Endothelial cell of umbilical vein (primary cell): ENCODE data around the gene CIZ1. TPM values are rescaled to one million over a fixed set of nuclear protein-coding genes. Genes with fewer than 3 reads are reported as not detected.

Source experiments
- BruUV-seq: library from RNA; stranded (reverse); fragments of 400-500 nt; replicated peaks from 2 replicates; lab custom pipeline; 2021; lab: Mats Ljungman, UMichigan
- CTCF ChIA-PET: fragments of 300-600, 350-600 bp; sonication (Branson Sonifier 250); formaldehyde crosslinking; loops from one replicate; lab custom pipeline; 2021; ENCODE audit warnings: antibody characterized with exemption, inconsistent platforms; lab: Charles Lee
- POLR2A ChIA-PET: fragments of 300-600, 350-600 bp; sonication (Branson Sonifier 250); formaldehyde crosslinking; loops from one replicate; lab custom pipeline; 2021; ENCODE audit warnings: antibody characterized with exemption, inconsistent platforms; lab: Charles Lee
- DNase-seq: peaks from one replicate; pipeline ENCODE4 v3.0.0-alpha.2; 2011; ENCODE audit warnings: low read depth, low spot score
- FAIRE-seq: peaks from 2 replicates; lab custom pipeline; 2011; peaks lifted over from hg19 to GRCh38; lab: Jason Lieb, UNC
- H2AFZ ChIP-seq: 2 replicates; pipeline ENCODE4 v1.6.0; 2012; ENCODE audit warnings: low read depth, low read length, control low read depth, inconsistent platforms
- H3K27ac ChIP-seq: 2 replicates; pipeline ENCODE4 v1.5.1; 2011; ENCODE audit warnings: low read depth, mild to moderate bottlenecking, control low read depth, low read length, moderate library complexity; ENCODE audit not compliant: insufficient read depth
- H3K27me3 ChIP-seq, 2 experiments: 2 replicates each; pipeline versions ENCODE4 v1.6.0 to v1.6.1; 2011; ENCODE audit warnings: low read length in 2 of 2, mixed read lengths in 1 of 2; ENCODE audit not compliant: control insufficient read depth in 2 of 2, insufficient read depth in 2 of 2
- H3K36me3 ChIP-seq, 2 experiments: 2 replicates in 1 of 2; 3 replicates in 1 of 2; pipeline ENCODE4 v1.5.1; 2011; ENCODE audit warnings: low read length in 2 of 2, mild to moderate bottlenecking in 1 of 2, moderate library complexity in 1 of 2; ENCODE audit not compliant: control insufficient read depth in 2 of 2, insufficient read depth in 2 of 2; ENCODE audit errors: extremely low read depth in 1 of 2
- H3K4me1 ChIP-seq: 3 replicates; pipeline ENCODE4 v1.5.1; 2011; ENCODE audit warnings: mild to moderate bottlenecking, low read length; ENCODE audit not compliant: control insufficient read depth, insufficient read depth; ENCODE audit errors: extremely low read depth
- H3K4me2 ChIP-seq: 2 replicates; pipeline ENCODE4 v1.6.1; 2011; ENCODE audit warnings: low read length, control low read depth, mixed read lengths; ENCODE audit not compliant: insufficient read depth
- H3K4me3 ChIP-seq, 3 experiments: fragments of 200-600 bp in 1 of 3; sonication (generic), shearing (Covaris generic) in 1 of 3; replicated peaks in 1 of 3; 2 replicates each; pipeline ENCODE4 v1.5.1; 2011 to 2016; ENCODE audit warnings: control low read depth in 3 of 3, low read length in 3 of 3, mild to moderate bottlenecking in 2 of 3, inconsistent platforms in 1 of 3, low read depth in 1 of 3, moderate library complexity in 1 of 3; ENCODE audit not compliant: insufficient read depth in 1 of 3
- H3K79me2 ChIP-seq: 2 replicates; pipeline ENCODE4 v1.6.0; 2012; ENCODE audit warnings: low read length, inconsistent platforms; ENCODE audit not compliant: control insufficient read depth, insufficient read depth
- H3K9ac ChIP-seq: replicated peaks from 2 replicates; pipeline ENCODE3; 2011; ENCODE audit warnings: low read length, control low read depth; ENCODE audit not compliant: insufficient read depth; ENCODE audit errors: extremely low read depth
- H3K9me1 ChIP-seq: replicated peaks from 3 replicates; pipeline ENCODE4 v1.6.0; 2011; ENCODE audit warnings: mild to moderate bottlenecking, low read length; ENCODE audit not compliant: control insufficient read depth, insufficient read depth; ENCODE audit errors: extremely low read depth
- H3K9me3 ChIP-seq: replicated peaks from 2 replicates; pipeline ENCODE4 v1.5.1; 2012; ENCODE audit warnings: low read length, inconsistent platforms; ENCODE audit not compliant: control insufficient read depth, insufficient read depth
- H4K20me1 ChIP-seq: replicated peaks from 2 replicates; pipeline ENCODE3; 2011; ENCODE audit warnings: mild to moderate bottlenecking, low read length; ENCODE audit not compliant: control insufficient read depth, insufficient read depth; ENCODE audit errors: extremely low read depth
- CTCF ChIP-seq, 2 donors: IDR thresholded peaks; 1 replicate in 1 of 2; 2 replicates in 1 of 2; pipeline ENCODE4 v1.5.1; 2011; ENCODE audit warnings: low read length in 2 of 2, mild to moderate bottlenecking in 2 of 2, moderate library complexity in 2 of 2, control low read depth in 1 of 2, inconsistent platforms in 1 of 2, low read depth in 1 of 2; ENCODE audit not compliant: insufficient read depth in 1 of 2; ENCODE audit errors: extremely low read depth in 1 of 2
- EZH2 ChIP-seq: IDR thresholded peaks from 2 replicates; pipeline ENCODE4 v1.6.1; 2012; ENCODE audit warnings: borderline replicate concordance, low read depth, mild to moderate bottlenecking, moderate library complexity, low read length, inconsistent platforms; ENCODE audit not compliant: severe bottlenecking
- FOS ChIP-seq: IDR thresholded peaks from 2 replicates; pipeline ENCODE4 v1.6.1; 2011; ENCODE audit warnings: mild to moderate bottlenecking, low read length, moderate library complexity, borderline replicate concordance; ENCODE audit not compliant: insufficient read depth
- GATA2 ChIP-seq: IDR thresholded peaks from 2 replicates; pipeline ENCODE4 v1.7.0; 2011; ENCODE audit warnings: low read depth, mild to moderate bottlenecking, moderate library complexity, mixed read lengths, low read length; ENCODE audit not compliant: insufficient read length, insufficient read depth
- JUN ChIP-seq: IDR thresholded peaks from 2 replicates; pipeline ENCODE4 v1.6.1; 2011; ENCODE audit warnings: borderline replicate concordance, low read depth; ENCODE audit not compliant: insufficient read length, insufficient read depth
- MAX ChIP-seq: IDR thresholded peaks from 2 replicates; pipeline ENCODE4 v1.6.1; 2011; ENCODE audit not compliant: insufficient read depth, insufficient read length
- MYC ChIP-seq: IDR thresholded peaks from one replicate; pipeline ENCODE4 v1.6.1; 2011; ENCODE audit warnings: mild to moderate bottlenecking, low read depth, low read length
- POLR2A ChIP-seq: IDR thresholded peaks from 2 replicates; pipeline ENCODE4 v1.6.1; 2012; ENCODE audit warnings: low read depth, mild to moderate bottlenecking, control low read depth, low read length
- POLR2AphosphoS5 ChIP-seq: IDR thresholded peaks from 2 replicates; pipeline ENCODE4 v1.6.1; 2012; ENCODE audit warnings: low read depth, mild to moderate bottlenecking, control low read depth, low read length, moderate library complexity; ENCODE audit not compliant: insufficient read depth
- dilution Hi-C: fragments of 300-500 bp; cut with MboI; formaldehyde crosslinking; loops from one replicate; pipeline ENCODE4 v1.15.0; 2019; ENCODE audit warnings: low sequenced_read_pairs; ENCODE audit not compliant: extremely low pct_ligation_motif_present
- intact Hi-C: fragments of 100-400 bp; cut with micrococcal nuclease; formaldehyde crosslinking; loops from one replicate; pipeline ENCODE4 v1.10.0; 2022
- polyA plus RNA-seq, 4 experiments: library from polyadenylated mRNA; depleted of rRNA in 3 of 4; stranded (reverse) in 3 of 4; unstranded in 1 of 4; fragments of >200 nt; gene quantifications; 2 replicates each; pipeline versions ENCODE4 v1.2.1 to v1.2.3, GENCODE V29; 2011 to 2012; ENCODE audit warnings: missing spikeins in 1 of 4
- total RNA-seq: library from RNA; stranded (reverse); gene quantifications from 2 replicates; pipeline ENCODE4 v1.2.3, GENCODE V29; 2021

Gene CIZ1
- total and polyA plus RNA-seq, 2 donors (not counting 3 experiments of a cell fraction or from before 2014, with no cell fraction given): 88.3 to 150 TPM

GRCh38 chr9:128123451-128124080, 67.8 kb downstream of the CIZ1 start:
- no peak for FAIRE-seq
- intact Hi-C loops (no loop called here), dilution Hi-C loops (no loop called here)
- ChIA-PET POLR2A (no interaction called here), CTCF (interaction anchor here (1.6 kb wide), 1 partner anchor 56 kb away, joined by 6 read pairs; the partner anchor contains the start of gene NAIF1)
- Histone ChIP-seq H3K4me3 (no peak overlapping the region), H3K27me3 (no peaks in the 10 kb centered on the region), H3K36me3 (peaks cover 0 to 16% of the 10 kb centered on the region in 2 experiments), H3K9me3 (no peaks in the 10 kb centered on the region), H4K20me1 (no peaks in the 10 kb centered on the region), H3K9me1 (no peaks in the 10 kb centered on the region), H3K79me2 (peaks cover 11% of the 10 kb centered on the region), H2AFZ (no peak overlapping the region), H3K4me1 (peaks cover 6% of the 10 kb centered on the region), H3K27ac (no peak overlapping the region), H3K4me2 (no peak overlapping the region), H3K9ac (no peak overlapping the region)
- TF ChIP-seq POLR2AphosphoS5 (no peak), MAX (no peak), FOS (no peak), CTCF (IDR thresholded peaks at IDR 0.05; ENCODE audit: extremely low read depth in 1 of 2, insufficient read depth in 1 of 2, low read depth in 1 of 2, low read length in 2 of 2) (no peak), JUN (no peak), EZH2 (no peak), POLR2A (no peak), MYC (no peak), GATA2 (no peak)
- BruUV-seq: no TSS peak
- DNase-seq: no peak
